ENCODE data around the gene RHBDF2.

DNA sequence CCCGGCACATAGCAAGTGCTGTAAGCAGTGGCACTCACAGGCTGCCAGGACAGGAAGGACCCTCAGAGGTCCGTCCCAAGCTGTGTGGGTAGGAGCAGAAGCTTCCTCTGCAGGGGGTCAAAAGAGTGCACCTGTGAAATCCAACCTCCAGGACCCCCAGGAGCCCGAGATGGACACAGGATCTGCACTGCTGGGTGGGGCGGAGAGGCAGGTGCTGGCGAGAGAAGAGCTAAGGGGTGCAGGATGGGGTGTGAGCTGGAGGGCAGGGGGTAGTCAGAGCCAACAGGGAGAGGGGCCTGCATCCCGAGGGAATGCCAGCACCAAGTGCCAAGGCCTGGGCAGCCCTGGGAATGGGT lies 34.5 kb downstream of the RHBDF2 start:
- TF ChIP-seq CTCF (IDR thresholded peaks at IDR 0.05 in 4 of 5, conservative IDR thresholded peaks at IDR 0.05 in 1 of 5): no peak
- no peak for TF ChIP-seq POLR2A (IDR thresholded peaks at IDR 0.05)
